Kidney capillary endothelial cell (primary cell): Measurements from ENCODE around the gene KCNE2.
"Not testable (repeated sequence)": the region's sequence is repeated elsewhere in the genome, so short reads cannot be mapped to it uniquely, and the experiment has no call there.

ENCODE experiments used
- DNase-seq: peaks from one replicate; pipeline ENCODE4 v3.0.0-alpha.2; 2018; ENCODE audit warnings: low spot score

Gene KCNE2

DNA sequence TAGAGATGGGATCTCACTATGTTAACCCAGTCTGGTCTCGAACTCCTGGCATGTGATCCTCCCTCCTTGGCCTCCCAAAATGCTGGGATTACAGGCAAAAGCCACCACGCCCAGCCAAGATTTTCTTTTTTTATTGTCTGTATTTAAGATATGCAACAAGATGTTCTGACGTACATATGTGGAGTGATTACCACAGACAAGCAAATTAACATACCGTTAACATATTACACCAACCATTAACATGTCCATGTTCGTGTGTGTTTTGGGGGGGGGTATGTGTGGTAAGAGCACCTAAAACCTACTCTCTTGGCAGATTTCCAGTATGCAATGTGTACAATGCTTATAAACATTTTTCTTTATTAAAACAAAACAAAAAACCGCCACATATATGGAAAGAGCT, 10.6 kb upstream of the KCNE2 start:
- no peak for DNase-seq

DNA sequence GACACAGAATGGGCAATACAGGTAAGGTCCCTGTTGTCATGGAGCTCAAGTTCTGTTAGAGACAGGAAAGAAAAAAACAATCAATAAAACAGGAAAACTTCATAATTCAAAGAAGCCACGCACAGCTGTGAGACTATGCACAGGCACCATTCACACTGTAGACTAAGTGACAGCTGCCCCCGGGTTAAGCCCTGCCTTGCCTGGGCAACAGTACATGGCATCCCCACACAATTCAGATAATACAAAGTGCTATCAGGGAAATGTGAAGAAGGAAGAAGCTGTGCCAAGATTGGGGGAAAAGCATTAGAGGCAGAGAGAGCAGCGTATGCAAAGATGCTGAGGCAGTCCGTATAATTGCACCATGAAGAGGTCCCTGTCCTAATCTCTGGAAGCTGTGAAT, 9.0 kb upstream of the KCNE2 start:
- DNase-seq: no peak

DNA sequence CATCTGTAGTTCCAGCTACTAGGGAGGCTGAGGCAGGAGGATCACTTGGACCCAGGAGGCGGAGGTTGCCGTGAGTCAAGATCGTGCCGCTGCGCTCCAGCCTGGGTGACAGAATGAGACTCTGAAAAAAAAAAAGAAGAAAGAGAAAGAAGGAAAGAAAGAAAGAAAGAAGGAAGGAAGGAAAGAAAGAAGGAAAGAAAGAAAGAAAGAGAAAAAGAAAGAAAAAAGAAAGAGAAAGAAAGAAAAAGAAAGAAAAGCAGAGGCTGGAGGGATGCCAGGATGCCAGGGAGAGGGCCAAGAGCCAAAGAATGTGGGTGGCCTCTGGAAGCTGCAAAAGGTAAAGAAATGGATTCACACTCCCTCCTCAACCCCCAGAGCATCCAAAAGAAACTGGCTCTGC, 8.2 kb upstream of the KCNE2 start:
- no peak for DNase-seq

DNA sequence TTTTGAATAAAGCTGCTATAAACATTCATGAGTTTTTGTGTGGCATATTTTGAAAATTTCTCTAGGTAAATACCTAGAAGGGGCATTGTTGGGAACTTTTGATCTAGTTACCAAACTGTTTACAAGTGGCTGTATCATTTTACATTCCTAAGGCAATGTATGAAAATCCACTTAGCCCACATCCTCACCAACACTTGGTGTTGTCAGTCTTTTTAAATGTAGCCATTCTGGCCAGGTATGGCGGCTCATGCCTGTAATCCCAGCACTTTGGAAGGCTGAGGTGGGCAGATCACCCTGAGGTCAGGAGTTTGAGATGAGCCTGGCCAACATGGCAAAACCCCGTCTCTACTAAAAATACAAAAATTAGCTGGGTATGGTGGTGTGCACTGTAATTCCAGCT, 5.9 kb upstream of the KCNE2 start:
- DNase-seq: no peak

DNA sequence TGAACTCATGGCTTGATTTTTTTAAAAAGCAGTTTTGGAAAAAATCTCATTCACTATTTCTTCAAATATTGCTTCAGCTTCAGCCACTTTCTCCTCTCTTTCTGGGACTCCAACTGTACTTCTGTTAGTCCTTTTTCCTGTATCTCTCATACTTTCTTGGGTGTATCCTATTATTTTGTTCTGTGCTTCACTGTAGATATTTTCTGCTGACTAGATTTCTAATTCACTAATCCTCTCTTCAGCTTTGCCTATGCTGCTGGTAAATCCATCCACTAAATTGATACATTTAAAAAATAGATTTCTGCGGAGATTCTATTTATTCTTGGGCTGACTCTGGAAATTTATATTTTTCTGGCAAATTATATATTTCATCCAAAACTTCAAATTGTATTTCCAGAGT, 4.9 kb upstream of the KCNE2 start:
- no peak for DNase-seq

DNA sequence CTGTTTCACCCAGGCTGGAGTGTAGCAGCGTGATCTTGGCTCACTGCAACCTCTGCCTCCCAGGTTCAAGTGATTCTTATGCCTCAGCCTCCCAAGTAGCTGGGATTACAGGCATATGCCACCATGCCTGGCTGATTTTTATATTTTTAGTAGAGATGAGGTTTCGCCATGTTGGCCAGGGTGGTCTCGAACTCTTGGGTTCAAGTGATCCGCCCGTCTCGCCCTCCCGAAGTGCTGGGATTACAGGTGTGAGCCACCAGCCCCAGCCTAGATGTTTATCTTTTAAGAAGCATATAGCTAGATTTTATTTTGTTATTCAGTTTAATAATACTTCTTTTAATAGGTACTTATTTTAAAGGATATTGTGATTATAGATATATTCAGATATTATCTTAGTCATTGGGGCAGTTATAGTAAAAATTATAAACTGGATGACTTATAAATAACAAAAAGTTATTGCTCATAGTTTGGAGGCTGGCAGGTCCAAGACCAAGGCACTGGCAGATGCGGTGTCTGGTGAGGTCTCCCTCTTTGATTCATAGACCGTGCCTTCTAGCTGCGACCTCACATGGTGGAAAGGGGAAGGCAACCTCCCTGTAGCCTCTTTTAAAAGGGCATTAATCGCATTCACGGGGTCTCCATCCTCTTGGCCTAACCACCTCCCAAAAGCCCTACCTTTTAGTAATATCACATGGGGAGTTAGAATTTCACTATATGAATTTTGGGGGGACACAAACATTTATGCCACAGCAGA, 3.1 kb upstream of the KCNE2 start:
- DNase-seq: no peak

DNA sequence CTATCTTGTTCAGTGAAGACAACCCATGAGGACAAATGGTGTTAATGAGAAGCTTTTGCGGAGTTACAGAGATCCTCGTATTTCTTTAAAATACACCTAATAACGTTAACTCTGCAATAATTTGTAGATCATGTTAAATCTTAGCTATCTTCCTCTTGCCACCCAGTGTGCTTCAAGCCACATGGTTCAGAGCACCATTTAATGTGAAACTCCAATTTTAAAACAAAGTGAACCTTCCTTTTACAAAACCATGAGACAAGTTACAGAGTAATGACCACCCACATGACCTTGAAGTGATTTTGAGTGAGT, 1.7 kb upstream of the KCNE2 start:
- no peak for DNase-seq

DNA sequence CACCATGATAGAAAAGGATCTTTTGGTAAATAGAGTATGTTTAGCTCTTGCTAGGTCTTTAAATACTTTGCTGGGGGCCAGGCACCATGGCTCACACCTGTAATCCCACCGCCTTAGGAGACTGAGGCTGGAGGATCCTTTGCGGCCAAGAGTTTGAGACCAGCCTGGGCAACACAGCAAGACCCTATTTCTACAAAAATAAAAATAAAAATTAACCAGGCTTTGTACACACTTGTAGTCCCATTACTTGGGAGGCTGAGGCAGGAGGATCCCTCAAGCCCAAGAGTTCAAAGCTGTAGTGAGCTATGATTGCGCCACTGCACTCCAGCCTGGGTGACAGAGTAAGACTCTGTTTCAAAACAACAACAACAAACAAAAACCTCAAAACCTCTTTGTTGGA, 1.1 kb upstream of the KCNE2 start:
- no peak for DNase-seq

DNA sequence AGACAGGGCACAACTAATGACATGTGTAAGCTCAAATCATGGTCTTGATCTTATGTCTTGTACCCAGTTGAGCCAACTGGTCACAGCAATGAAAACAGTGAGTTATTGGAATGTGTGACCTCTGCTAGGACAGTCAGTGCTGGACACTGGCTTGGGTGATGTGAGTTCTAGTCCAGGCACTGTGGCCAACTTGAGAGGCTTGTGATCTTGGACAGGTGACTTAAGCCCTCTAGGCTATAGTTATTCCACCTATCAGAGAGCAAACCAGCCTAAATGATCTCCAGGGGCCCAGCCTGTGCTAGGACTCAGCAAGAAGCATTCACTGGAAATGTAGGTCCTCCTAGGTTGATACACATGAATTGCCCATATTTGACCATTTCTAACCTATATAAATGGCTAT, 1.1 kb downstream of the KCNE2 start:
- DNase-seq: no peak

DNA sequence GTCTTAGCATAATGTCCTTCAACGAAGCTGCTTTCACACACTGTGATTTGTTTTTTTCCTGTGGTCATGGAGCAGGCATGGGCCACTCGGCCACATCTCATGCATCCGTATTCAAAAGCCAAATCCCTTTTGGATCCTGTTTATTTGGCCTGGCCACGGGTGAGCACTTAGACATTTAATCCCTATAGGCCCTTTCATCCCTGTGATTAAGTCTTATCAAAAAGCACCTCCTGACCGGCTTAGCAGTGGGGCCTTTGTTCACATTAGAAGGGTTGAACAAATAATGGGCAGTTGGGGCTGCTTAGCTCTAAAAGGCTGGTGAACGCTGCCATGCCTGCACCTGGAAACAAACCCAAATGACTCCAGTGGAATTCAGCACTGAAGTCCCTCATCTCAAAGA, 2.0 kb downstream of the KCNE2 start:
- no peak for DNase-seq

DNA sequence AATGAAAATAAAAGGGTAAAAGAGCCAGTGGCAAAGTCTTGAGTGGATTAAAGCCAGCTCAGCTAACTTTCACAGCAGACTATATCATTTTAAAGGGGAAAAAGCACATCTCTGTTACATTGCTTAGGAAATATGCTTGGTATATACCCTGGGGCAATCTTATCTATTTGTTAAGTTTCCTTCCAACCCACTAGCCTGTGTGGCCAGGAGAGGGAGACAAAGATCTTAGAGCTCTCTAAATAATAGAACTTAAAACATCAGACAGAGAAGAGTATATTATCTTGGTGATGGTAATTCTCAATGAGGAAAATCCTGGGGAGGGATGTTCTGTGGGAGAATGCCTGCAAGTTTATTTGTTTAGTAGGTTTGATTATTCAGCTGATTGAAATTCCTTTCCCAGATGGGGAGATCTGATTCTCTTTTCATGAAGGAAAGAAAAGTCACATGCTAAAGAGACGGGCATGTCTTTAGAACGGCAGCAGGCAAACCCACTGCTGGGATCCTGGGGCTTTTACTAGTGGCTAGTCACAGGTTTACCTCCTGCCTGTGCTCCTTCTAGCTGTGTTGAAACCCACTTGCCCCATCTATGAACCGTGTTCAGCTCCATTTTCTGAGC, 3.6 kb downstream of the KCNE2 start:
- DNase-seq: peak; percentile 38

DNA sequence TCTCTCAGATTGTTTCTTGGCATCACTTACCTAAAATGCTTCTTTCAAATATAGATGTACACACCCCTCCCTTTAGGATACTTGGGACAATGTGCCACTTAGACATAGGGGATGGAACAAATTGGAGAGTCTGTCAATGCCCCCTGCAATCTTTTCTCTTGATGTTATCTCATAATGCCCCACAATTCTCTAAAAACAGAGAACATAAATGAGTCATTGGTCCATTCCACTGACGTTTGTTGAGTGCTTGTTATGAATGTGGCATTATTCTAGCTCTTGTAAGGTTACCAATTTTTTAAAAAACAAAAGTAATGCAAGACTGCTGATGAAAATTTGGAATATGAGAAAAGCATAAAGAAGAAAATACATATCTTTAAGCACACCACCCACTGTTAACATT, 5.9 kb downstream of the KCNE2 start:
- no peak for DNase-seq

DNA sequence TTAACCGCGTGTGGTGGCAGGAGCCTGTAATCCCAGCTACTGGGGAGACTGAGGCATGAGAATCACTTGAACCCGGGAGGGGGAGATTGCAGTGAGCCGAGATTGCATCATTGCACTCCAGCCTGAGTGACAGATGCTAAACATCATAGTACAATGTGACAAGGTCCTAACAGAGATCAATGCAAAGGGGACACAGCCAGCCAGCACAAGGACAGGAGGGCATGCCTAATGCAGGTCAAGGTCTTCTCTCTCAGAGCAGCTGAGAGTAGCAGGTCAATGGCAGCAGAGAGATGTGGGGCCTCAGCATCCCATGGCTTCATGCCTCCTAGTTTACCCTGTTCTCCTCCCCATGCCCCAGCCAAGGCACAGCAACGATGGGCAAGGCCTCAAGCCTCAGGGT, 8.5 kb downstream of the KCNE2 start:
- no peak for DNase-seq

DNA sequence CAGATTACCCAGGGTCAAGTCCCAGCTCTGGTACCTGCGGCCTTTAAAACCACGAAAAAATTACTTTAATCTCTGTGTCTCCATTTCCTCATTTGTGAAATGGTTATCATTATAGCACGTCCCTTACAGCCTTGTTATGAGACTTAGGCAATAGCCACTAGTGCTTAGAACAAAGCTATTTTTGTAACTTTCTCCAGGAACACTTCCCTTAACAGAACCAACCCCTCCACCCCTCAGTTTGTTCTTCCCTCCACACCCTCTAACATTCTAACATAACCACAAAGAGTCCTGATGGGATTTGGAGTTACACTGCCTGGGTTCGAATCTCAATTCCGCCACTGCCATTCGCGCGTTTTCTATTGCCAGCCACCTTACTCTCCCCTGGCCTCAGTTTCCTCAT, 10.7 kb downstream of the KCNE2 start:
- not testable (repeated sequence) for DNase-seq

DNA sequence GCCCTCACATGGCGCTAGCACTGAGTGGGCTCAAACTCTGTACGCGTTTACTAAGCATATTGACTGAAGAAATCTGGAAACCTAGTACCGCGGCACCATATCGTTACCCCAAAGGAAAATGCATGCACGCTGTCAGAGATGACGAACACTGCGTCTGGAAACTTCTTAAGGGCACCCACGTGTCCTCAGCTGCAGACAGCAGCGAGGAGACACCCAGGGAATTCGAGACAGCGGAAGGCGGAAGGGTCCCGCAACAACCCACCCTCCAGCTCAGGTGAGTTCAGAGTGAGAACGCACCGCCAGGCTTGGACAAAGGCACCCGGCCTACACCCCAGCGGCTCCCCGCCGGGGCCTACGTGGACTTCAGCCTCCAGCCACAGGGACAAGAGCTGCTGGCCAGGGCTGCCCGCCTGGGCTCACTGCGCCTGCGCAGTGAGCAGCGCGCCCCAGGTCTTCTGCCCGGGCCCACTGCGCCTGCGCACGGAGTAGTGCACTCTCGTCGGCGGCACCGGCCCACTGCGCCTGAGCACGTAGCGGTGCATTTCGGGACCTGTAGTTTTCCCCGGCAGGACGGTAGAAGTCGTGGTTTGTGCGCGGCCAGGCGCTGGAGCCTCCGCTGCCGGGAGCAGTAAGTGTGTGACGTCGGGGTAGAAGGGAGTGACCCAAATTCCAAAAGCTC, 11.3 kb downstream of the KCNE2 start, which contains the start of gene SMIM11:
TSS of gene SMIM11 (plus strand) at position 568 of the 679 bp plus-strand sequence. CDS start 3,998 bp downstream, outside the sequence.
- not testable (repeated sequence) for DNase-seq

DNA sequence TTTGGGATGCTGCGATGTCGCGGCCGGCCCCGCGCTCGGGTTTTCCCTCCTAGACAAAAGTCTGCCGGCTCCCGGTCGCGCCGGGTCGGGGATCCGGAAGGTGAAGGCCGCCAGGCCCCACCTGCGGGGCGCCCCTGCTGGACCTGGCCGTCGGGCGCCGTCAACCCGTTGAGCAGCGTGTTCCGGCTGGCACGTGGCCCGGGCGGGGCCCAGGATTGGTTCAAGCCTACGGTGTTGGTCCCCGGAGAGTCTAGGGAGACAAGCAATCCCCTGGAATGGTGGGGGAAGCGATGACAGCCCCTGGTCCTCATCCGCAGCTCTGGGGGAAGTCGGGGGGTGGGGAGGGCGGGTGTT, 11.8 kb downstream of the KCNE2 start:
- DNase-seq: not testable (repeated sequence)

DNA sequence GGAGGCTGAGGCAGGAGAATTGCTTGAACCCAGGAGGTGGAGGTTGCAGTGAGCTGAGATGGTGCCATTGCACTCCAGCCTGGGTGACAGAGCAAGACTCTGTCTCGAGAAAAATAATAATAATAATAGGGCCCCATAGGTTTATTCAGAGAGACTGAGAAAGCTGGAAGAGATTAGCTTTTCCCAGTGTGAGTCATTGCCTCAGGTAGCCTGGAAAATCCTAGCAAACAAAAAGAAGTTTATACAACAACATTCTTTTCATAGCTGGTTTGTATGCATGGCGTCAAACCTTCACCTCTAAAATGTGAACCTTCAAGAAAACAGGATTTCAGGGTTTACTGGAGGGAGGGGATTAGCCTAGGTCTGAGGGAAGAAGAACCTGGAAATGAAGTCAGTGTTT, 19.3 kb downstream of the KCNE2 start:
- DNase-seq: not testable (repeated sequence)

DNA sequence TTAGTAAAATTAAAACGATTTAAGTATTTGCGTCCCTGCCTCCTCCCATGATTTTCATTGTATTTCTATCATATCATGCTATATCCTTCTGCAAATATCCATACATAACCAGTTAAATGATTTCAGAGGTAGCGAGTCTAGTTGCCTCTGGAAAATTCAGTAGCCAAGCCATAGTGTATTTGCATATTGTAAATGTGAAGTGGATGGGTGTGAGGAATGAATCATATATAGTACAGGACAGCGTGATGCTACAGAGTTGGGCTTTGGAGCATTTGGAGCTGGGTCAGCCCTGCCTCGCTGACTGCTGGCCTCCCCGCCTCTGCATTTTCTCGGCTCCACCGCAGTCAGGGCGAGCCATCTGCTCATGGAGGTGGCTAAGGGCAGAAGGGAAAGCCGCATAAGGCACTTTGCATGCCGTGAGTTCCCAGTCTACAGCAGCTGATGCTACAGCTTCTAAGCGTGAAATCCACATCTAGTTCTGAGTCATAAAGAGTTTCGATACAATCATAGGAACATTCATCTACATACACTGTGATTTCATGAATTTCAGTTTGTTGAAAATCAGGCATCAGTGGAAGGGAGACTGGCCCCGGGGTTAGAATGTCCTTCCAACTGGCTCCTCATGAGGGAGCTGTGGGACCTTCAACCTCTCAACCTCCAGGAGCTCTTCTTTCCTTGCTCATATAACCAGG, 20.1 kb downstream of the KCNE2 start:
- DNase-seq: not testable (repeated sequence)

DNA sequence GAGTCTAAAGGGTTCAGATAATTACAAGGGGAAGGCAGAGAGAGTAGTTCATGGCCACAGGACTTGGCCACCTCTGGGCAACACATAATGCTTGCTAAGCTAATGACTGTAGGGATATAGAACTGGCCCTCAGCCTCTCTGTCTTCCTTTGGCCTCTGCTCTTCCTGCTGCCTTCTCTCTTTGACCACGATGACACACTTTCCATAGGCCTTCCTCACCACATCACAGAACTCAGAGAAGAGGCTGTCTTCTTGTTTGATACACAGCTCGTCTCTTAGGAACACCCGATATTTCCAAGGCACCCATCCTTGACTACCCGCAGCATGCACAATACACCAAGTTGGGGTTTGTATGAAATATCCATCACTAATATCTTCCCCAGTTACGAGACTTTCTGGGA, 36.7 kb downstream of the KCNE2 start:
- DNase-seq: not testable (repeated sequence)

DNA sequence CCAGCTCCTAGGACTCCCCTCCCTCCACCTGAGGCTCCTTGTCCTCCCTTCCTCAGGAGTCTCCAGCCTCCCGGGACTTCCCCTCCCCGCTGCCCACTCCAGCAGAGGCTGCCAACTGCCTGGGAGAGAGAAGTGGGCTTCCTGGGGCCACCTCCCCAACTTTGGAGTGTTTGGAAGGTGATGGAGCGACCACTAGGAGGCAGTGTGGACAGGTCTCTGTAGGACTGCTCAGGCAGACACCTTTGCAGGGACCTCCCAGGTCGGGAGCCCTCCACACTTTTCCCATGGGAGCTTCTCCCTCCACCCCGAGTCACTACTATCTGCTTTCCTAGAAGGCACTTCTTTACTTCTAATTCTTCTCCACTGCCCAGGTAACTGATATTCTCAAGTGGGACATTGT, 40.9 kb downstream of the KCNE2 start:
- DNase-seq: not testable (repeated sequence)

DNA sequence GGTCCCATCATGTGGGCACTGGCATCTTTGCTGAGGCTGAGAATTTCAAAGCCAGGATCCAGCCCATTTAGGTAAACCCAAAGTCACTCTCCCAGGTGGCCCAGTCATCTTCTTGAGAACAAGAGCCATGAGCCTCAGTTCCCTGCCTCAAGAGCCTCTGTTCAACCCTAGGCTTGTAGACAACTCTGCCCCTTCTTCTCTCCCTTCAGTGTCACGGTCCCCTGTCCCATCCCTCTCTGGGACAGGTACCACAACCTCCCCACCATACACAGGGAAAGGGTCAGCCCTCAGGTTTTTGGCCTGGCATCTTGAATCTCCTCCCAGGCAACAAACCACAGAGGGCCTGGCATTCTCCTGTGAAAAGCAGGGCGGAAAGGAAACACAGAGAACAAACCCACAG, 41.9 kb downstream of the KCNE2 start:
- not testable (repeated sequence) for DNase-seq

DNA sequence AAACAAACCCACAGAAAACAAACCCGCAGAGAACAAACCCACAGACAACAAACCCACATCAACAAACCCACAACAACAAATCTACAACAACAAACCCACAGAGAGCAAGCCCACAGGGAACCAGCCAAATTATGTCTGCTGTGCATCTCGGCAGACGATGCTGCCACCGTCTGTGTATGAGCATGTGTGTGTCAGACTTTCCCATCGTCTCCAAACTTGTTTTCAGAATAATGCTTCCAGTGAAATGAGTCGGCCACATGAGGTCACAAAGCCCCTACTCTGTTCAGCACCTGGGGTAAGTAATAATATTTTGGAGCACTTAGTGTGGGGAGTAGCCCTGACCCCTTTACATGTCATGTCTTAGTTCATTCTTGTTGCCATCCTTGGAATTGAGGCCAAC, 42.3 kb downstream of the KCNE2 start:
- DNase-seq: not testable (repeated sequence)

DNA sequence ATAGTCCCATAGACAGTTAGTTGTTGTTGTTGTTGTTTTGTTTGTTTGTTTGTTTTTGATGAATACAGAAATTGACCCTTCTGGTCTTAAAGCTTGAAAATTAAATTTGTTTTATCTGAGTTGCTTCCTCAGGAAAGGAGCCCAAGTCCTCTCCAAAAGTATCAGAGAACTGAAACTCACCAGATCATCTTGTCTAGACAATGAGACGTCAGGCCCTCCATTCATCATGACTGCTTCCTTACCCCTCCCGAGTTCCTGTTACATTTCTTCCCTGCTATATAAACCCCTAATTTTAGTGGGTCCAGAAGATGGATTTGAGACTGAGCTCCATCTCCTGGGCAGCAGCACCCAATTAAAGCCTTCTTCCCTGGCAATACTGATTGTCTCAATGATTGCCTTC, 42.9 kb downstream of the KCNE2 start:
- not testable (repeated sequence) for DNase-seq
